NCI-H446 treated with DMSO at 0.1 percent for 48 hours (cell line): ENCODE results near the gene HOXD4.

Experiments used
- DNase-seq: peaks from one replicate; lab custom pipeline; 2025; lab: John Stamatoyannopoulos, UW

Gene HOXD4

GRCh38 chr2:176188774-176189680, 37.7 kb downstream of the HOXD4 start:
- no peak for DNase-seq

- DNase-seq, result no peak
Measured at GRCh38 chr2:176189681-176190641, 38.6 kb downstream of the HOXD4 start.

- no peak for DNase-seq
Measured at GRCh38 chr2:176192351-176192750, 41.0 kb downstream of the HOXD4 start.

- DNase-seq, result no peak
Measured at GRCh38 chr2:176193048-176193447, 41.7 kb downstream of the HOXD4 start.

- no peak for DNase-seq
Measured at GRCh38 chr2:176199902-176200301, 48.6 kb downstream of the HOXD4 start.

GRCh38 chr2:176200971-176201370, 49.6 kb downstream of the HOXD4 start:
- DNase-seq, result no peak

GRCh38 chr2:176202491-176202890, 51.1 kb downstream of the HOXD4 start:
- DNase-seq, result no peak
